ENCODE data around the gene UTP14C. TPM values are rescaled to one million over a fixed set of nuclear protein-coding genes. Genes with fewer than 3 reads are reported as not detected.

The UTP14C gene
- total and polyA plus RNA-seq, 4 donors = 2.8 to 26.8 (median 11.5) TPM

DNA sequence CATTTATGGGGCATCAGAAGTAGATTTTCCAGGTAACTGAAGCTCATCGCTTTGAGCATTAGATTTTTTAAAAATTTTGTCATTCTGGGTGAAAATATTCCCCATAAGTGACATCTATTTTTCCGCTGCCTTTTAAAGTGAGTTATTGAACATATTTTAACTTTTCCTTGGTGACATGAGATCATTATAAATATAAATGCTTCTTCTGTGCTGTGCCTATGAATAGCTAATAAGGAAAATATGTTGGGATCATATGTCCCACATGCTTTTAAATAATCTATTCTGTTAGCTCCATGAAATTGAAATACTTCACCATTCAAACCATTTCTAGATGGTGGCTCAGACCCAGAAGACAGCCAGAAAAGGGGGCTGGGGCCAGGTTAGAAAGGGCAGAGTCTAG lies 27.3 kb upstream of the UTP14C start:
- Histone ChIP-seq H3K36me3 (ENCODE audit: control insufficient read depth in 4 of 4, insufficient read depth in 4 of 4, low read length in 4 of 4) (no peaks in the 10 kb centered on the region), H3K9me3 (ENCODE audit: control insufficient read depth in 4 of 4, insufficient read depth in 3 of 4, low read length in 3 of 4) (no peaks in the 10 kb centered on the region), H3K9ac (ENCODE audit: insufficient read depth in 1 of 2, low read length in 2 of 2) (no peak overlapping the region), H3K27ac (ENCODE audit: low read depth in 1 of 2, low read length in 1 of 2) (no peak overlapping the region), H3K27me3 (ENCODE audit: control insufficient read depth in 3 of 3, insufficient read depth in 3 of 3, low read length in 2 of 3) (no peaks in the 10 kb centered on the region), H3K4me3 (no peak overlapping the region), H3K4me1 (ENCODE audit: control insufficient read depth in 5 of 5, insufficient read depth in 5 of 5, low read length in 5 of 5) (peaks cover 0 to 40% (median 17%) of the 10 kb centered on the region in 5 donors)
- no peak for DNase-seq
- TF ChIP-seq, protein P1, sequence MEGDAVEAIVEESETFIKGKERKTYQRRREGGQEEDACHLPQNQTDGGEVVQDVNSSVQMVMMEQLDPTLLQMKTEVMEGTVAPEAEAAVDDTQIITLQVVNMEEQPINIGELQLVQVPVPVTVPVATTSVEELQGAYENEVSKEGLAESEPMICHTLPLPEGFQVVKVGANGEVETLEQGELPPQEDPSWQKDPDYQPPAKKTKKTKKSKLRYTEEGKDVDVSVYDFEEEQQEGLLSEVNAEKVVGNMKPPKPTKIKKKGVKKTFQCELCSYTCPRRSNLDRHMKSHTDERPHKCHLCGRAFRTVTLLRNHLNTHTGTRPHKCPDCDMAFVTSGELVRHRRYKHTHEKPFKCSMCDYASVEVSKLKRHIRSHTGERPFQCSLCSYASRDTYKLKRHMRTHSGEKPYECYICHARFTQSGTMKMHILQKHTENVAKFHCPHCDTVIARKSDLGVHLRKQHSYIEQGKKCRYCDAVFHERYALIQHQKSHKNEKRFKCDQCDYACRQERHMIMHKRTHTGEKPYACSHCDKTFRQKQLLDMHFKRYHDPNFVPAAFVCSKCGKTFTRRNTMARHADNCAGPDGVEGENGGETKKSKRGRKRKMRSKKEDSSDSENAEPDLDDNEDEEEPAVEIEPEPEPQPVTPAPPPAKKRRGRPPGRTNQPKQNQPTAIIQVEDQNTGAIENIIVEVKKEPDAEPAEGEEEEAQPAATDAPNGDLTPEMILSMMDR (IDR thresholded peaks at IDR 0.05; ENCODE audit: control extremely low read depth, extremely low read depth) = no peak
- 97% methylated on average over 2 of the region's 2 CpGs for WGBS, 2 donors
- no peak for ATAC-seq (ENCODE audit: insufficient read depth, low FRiP score)

DNA sequence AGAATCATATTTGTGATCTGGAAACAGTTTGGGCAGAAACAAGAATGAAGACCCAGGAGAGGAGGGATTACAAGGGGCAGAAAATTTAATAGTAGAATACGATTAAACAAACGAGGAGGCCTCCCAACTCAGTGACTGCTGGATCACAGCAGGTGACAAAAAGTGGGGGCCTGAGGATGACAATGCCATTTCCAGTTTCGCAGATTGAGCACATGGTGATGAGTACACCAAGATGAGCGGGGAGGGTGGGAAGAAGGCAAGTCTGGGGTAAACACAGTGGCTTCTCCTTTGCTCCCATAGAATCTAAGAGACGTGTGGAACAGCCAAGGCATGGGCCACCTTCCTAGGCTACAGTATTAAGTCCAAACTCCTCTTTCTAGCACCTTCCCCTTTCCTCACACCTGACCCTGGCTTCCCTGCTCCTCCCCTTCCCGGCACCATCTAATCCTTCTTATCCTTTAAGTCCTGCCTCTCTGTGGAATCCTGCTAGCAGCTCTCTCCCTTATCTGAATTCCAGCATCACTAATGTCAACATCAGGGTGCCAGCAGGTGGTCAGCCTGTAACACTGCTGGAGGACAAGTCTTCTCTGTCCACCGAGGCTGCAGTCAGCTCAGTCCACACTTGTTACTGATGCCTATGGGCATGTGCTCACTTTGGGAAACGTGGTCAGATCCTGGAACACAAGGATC lies 26.7 kb upstream of the UTP14C start:
- WGBS, 2 donors = 83 to 86% methylated on average over 8 of the region's 8 CpGs
- Histone ChIP-seq H3K9me3 (ENCODE audit: control insufficient read depth in 4 of 4, insufficient read depth in 3 of 4, low read length in 3 of 4) (no peaks in the 10 kb centered on the region), H3K4me3 (no peak overlapping the region), H3K27me3 (ENCODE audit: control insufficient read depth in 3 of 3, insufficient read depth in 3 of 3, low read length in 2 of 3) (no peaks in the 10 kb centered on the region), H3K36me3 (ENCODE audit: control insufficient read depth in 4 of 4, insufficient read depth in 4 of 4, low read length in 4 of 4) (no peaks in the 10 kb centered on the region), H3K9ac (ENCODE audit: insufficient read depth in 1 of 2, low read length in 2 of 2) (no peak overlapping the region), H3K27ac (ENCODE audit: low read depth in 1 of 2, low read length in 1 of 2) (no peak overlapping the region), H3K4me1 (ENCODE audit: control insufficient read depth in 5 of 5, insufficient read depth in 5 of 5, low read length in 5 of 5) (peaks cover 0 to 40% (median 17%) of the 10 kb centered on the region in 5 donors)
- no peak for DNase-seq
- TF ChIP-seq, protein P1 (IDR thresholded peaks at IDR 0.05; ENCODE audit: control extremely low read depth, extremely low read depth) = no peak
- ATAC-seq (ENCODE audit: insufficient read depth, low FRiP score) = no peak

DNA sequence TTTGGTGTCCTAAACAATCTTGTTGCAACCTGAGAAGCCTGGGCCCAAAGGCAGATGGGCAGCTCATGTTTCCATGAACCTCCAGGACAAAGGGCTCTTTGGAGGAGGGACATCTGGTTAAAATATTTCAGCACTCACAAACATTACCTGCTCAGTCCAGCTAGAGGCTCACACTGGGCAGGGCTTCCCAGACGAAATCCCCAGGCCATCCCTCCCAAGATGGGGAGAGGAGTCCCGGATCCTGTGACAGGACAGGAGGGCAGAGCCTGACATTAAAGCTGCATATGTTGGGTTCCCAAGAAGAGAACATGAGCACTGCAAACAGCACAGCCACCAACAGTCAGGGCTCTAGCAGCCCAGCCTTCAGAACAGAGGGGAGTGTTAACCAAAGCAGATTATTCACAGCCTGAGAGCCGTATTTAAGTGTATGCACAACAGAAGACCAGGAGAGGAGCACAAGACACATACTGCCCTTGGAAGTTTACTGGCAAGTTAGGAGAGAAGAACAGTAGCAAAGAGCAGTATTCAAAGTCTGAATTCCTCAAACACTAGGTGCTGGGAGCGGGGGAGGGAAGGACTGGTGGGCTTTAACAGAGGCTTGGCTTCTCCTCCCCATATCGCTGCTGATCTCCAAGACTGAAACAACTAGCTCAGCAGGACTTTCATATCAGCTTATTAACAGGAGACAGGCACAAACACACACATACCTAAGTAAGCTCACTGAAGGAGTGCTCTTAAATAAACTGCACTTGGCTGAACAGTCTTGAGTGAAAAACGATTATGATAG lies 25.6 kb upstream of the UTP14C start:
- no peaks in the 10 kb centered on the region for H3K9me3 ChIP-seq (ENCODE audit: control insufficient read depth in 4 of 4, insufficient read depth in 3 of 4, low read length in 3 of 4)
- peak in 2 of 3 donors; percentile 39 to 44 for DNase-seq
- TF ChIP-seq, protein P1 (IDR thresholded peaks at IDR 0.05; ENCODE audit: control extremely low read depth, extremely low read depth) = no peak
- H3K36me3 ChIP-seq (ENCODE audit: control insufficient read depth in 4 of 4, insufficient read depth in 4 of 4, low read length in 4 of 4) = no peaks in the 10 kb centered on the region
- H3K27me3 ChIP-seq (ENCODE audit: control insufficient read depth in 3 of 3, insufficient read depth in 3 of 3, low read length in 2 of 3) = no peaks in the 10 kb centered on the region
- peaks cover 0 to 31% (median 17%) of the 10 kb centered on the region in 5 donors for H3K4me1 ChIP-seq (ENCODE audit: control insufficient read depth in 5 of 5, insufficient read depth in 5 of 5, low read length in 5 of 5)
- no peak overlapping the region for H3K9ac ChIP-seq (ENCODE audit: insufficient read depth in 1 of 2, low read length in 2 of 2)
- no peak for ATAC-seq (ENCODE audit: insufficient read depth, low FRiP score)
- H3K27ac ChIP-seq (ENCODE audit: low read depth in 1 of 2, low read length in 1 of 2) = peak overlapping the region in 1 of 2 donors; percentile 12
- no peak overlapping the region for H3K4me3 ChIP-seq
- WGBS, 2 donors = 54 to 68% methylated on average over 6 of the region's 6 CpGs
